Cerebellar cortex (tissue), 1 donor: ENCODE results near the gene CCDC70.
A peak's percentile ranks its signal among the peaks of the same experiment; 100 is the strongest.
"Not testable (repeated sequence)": the region's sequence is repeated elsewhere in the genome, so short reads cannot be mapped to it uniquely, and the experiment has no call there.

Experiments
- DNase-seq: peaks from one replicate; pipeline ENCODE4 v3.0.0-alpha.2; 2015; ENCODE audit warnings: low spot score

The CCDC70 gene

GRCh38 chr13:51907040-51907732 is 45.4 kb downstream of the CCDC70 start:
- no peak for DNase-seq

GRCh38 chr13:51909265-51909664 is 47.5 kb downstream of the CCDC70 start:
- DNase-seq: not testable (repeated sequence)

- DNase-seq: no peak
Measured at GRCh38 chr13:51910508-51910907, 48.7 kb downstream of the CCDC70 start.

GRCh38 chr13:51912091-51912490 is 50.3 kb downstream of the CCDC70 start:
- peak; percentile 86 for DNase-seq

- DNase-seq: no peak
Measured at GRCh38 chr13:51912511-51913225, 50.9 kb downstream of the CCDC70 start.

- DNase-seq: no peak
Measured at GRCh38 chr13:51913421-51914136, 51.8 kb downstream of the CCDC70 start.

- DNase-seq: no peak
Measured at GRCh38 chr13:51914137-51914493, 52.3 kb downstream of the CCDC70 start.
